GM21390 (cell line): ENCODE measurements around the gene KLK4.

Experiments used
- ATAC-seq: cut with Tn5 transposase; IDR thresholded peaks from one replicate; pipeline ENCODE4 v1.9.1; 2021; ENCODE audit not compliant: unreplicated experiment

KLK4 gene

DNA sequence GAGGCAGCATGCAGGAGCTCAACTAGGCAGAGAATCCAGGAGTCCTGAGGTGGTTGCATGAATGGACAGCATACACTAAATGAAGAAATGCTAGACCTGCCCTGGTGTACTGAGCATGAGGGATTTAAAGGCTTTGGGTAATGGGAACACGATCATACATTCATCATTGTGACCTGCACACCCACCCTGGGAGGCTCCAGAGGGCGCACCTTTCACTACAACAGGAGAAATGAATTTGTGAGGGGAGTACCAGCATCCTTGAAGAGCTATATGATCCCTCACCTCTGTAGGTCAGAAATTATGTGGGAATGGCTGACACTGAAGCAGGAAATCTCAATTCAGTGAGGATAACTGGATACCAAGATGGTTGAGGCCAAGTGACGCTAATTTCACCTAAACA is 29.0 kb downstream of the KLK4 start:
- no peak for ATAC-seq

GRCh38 chr19:50880241-50880640 is 31.0 kb downstream of the KLK4 start:
- ATAC-seq, result no peak

DNA sequence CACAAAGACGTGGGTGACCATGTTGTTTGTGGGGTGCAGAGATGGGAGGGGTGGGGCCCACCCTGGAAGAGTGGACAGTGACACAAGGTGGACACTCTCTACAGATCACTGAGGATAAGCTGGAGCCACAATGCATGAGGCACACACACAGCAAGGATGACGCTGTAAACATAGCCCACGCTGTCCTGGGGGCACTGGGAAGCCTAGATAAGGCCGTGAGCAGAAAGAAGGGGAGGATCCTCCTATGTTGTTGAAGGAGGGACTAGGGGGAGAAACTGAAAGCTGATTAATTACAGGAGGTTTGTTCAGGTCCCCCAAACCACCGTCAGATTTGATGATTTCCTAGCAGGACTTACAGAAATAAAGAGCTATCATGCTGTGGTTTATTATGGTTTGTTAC is 32.3 kb downstream of the KLK4 start:
- no peak for ATAC-seq

DNA sequence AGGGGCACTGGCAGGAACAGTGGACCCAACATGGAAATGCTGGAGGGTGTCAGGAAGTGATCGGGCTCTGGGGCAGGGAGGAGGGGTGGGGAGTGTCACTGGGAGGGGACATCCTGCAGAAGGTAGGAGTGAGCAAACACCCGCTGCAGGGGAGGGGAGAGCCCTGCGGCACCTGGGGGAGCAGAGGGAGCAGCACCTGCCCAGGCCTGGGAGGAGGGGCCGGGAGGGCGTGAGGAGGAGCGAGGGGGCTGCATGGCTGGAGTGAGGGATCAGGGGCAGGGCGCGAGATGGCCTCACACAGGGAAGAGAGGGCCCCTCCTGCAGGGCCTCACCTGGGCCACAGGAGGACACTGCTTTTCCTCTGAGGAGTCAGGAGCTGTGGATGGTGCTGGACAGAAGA is 33.9 kb downstream of the KLK4 start:
- no peak for ATAC-seq

DNA sequence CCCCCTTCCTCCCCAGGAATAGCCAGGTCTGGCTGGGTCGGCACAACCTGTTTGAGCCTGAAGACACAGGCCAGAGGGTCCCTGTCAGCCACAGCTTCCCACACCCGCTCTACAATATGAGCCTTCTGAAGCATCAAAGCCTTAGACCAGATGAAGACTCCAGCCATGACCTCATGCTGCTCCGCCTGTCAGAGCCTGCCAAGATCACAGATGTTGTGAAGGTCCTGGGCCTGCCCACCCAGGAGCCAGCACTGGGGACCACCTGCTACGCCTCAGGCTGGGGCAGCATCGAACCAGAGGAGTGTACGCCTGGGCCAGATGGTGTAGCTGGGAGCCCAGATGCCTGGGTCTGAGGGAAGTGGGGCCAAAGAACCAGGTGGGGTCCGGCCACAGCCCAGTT is 34.7 kb downstream of the KLK4 start:
- ATAC-seq, result no peak

DNA sequence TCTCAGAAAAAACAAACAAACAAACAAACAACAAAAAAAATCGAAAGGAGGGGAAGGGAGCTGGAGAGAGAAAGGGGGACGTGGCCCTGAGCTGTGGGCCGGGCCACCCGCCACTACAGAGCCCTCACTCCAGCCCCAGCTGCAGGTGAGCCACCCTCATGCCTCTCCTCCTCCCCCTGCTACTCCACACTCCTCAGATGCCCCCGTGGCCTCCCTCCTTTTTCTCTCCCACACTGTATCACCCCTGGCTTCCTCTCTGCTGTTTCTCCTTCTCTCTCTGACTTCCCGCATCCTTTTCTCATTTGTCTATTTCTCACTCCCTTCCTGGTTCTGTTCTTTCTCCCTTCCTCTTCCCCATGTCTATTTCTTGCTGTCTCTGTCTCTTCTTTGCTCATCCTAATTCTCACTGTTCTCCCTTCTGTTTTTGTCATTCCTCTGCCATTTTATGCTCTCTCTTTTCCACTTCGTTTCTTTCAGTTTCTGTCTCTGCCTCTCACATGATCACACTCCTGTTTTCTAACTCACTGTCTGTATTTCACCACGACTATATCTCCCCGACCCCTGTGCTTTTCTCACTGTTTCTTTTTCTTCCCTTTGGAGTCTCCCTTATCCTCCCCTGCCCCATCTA is 35.3 kb downstream of the KLK4 start:
- no peak for ATAC-seq

DNA sequence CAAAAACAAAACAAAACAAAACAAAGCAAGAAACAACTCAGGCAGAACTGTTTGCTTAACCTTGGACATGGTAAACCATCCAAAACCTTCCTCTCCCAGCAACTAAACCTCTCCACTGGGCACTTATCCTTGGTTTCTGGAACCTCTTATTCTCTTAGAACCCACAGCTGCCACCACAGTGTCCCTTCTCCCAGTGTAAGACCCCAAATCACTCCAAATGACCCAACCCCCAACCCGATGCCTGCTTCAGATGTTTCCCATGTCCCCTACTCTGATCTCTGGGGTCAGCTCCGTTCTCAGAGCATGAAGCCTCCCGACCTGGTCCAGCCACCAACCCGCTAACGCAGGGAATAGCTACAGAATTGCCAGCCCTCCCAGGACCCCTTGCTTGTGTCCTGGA is 37.0 kb downstream of the KLK4 start:
- no peak for ATAC-seq

DNA sequence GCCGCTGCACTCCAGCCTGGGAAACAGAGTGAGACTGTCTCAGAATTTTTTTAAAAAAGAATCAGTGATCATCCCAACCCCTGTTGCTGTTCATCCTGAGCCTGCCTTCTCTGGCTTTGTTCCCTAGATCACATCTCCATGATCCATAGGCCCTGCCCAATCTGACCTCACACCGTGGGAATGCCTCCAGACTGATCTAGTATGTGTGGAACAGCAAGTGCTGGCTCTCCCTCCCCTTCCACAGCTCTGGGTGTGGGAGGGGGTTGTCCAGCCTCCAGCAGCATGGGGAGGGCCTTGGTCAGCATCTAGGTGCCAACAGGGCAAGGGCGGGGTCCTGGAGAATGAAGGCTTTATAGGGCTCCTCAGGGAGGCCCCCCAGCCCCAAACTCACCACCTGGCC is 38.1 kb downstream of the KLK4 start, which contains the start of gene KLK2:
Gene KLK2 (plus strand): TSS at position 384 of the 400 bp plus-strand sequence. CDS start 35 bp downstream, outside the sequence.
- ATAC-seq, result no peak

GRCh38 chr19:50870417-50871089 is 40.6 kb downstream of the KLK4 start:
- ATAC-seq, result no peak

DNA sequence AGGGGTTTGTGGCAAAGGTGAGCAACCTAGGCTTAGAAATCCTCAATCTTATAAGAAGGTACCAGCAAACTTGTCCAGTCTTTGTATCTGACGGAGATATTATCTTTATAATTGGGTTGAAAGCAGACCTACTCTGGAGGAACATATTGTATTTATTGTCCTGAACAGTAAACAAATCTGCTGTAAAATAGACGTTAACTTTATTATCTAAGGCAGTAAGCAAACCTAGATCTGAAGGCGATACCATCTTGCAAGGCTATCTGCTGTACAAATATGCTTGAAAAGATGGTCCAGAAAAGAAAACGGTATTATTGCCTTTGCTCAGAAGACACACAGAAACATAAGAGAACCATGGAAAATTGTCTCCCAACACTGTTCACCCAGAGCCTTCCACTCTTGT is 41.7 kb downstream of the KLK4 start:
- ATAC-seq, result no peak

GRCh38 chr19:50861496-50862286 is 49.5 kb downstream of the KLK4 start:
- no peak for ATAC-seq

- no peak for ATAC-seq
These were observed 50.2 kb downstream of the KLK4 start for GRCh38 chr19:50861010-50861409.

DNA sequence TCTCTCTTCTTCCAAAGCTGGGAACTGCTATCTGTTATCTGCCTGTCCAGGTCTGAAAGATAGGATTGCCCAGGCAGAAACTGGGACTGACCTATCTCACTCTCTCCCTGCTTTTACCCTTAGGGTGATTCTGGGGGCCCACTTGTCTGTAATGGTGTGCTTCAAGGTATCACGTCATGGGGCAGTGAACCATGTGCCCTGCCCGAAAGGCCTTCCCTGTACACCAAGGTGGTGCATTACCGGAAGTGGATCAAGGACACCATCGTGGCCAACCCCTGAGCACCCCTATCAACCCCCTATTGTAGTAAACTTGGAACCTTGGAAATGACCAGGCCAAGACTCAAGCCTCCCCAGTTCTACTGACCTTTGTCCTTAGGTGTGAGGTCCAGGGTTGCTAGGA is 51.3 kb downstream of the KLK4 start:
- ATAC-seq, result no peak

DNA sequence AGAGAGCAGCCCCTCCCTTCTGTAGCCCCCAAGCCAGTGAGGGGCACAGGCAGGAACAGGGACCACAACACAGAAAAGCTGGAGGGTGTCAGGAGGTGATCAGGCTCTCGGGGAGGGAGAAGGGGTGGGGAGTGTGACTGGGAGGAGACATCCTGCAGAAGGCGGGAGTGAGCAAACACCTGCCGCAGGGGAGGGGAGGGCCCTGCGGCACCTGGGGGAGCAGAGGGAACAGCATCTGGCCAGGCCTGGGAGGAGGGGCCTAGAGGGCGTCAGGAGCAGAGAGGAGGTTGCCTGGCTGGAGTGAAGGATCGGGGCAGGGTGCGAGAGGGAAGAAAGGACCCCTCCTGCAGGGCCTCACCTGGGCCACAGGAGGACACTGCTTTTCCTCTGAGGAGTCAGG is 52.3 kb downstream of the KLK4 start:
- ATAC-seq, result no peak

DNA sequence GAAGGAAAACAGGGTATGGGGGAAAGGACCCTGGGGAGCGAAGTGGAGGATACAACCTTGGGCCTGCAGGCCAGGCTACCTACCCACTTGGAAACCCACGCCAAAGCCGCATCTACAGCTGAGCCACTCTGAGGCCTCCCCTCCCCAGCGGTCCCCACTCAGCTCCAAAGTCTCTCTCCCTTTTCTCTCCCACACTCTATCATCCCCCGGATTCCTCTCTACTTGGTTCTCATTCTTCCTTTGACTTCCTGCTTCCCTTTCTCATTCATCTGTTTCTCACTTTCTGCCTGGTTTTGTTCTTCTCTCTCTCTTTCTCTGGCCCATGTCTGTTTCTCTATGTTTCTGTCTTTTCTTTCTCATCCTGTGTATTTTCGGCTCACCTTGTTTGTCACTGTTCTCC is 53.8 kb downstream of the KLK4 start:
- ATAC-seq, result no peak
